Left lung (tissue), 10 donors: ENCODE measurements around the gene CNDP2. TPM values are rescaled to one million over a fixed set of nuclear protein-coding genes. Genes with fewer than 3 reads are reported as not detected.
"Not testable (repeated sequence)": the region's sequence is repeated elsewhere in the genome, so short reads cannot be mapped to it uniquely, and the experiment has no call there.

Experiments
- ATAC-seq: fragments of 200-7000 bp; cut with Tn5 transposase; one replicate; pipeline ENCODE4 v1.9.1; 2020; ENCODE audit warnings: moderate library complexity
- DNase-seq, 4 donors: peaks; one replicate each; pipeline ENCODE4 v3.0.0-alpha.2; 2013 to 2020
- H3K27ac ChIP-seq, 2 donors: fragments of 200-600 bp; sonication (generic) in 1 of 2; one replicate each; pipeline versions ENCODE4 v1.5.0 to v1.8.0; 2020 to 2021
- H3K27me3 ChIP-seq, 2 donors: fragments of 200-600 bp; sonication (generic) in 1 of 2; one replicate each; pipeline versions ENCODE4 v1.5.0 to v1.8.0; 2020 to 2021
- H3K36me3 ChIP-seq, 2 donors: fragments of 200-600 bp; sonication (generic) in 1 of 2; one replicate each; pipeline versions ENCODE4 v1.5.0 to v1.8.0; 2020 to 2021
- H3K4me1 ChIP-seq, 2 donors: fragments of 200-600 bp; one replicate each; pipeline ENCODE4 v1.8.0; 2021
- H3K4me3 ChIP-seq, 2 donors: fragments of 200-600 bp; sonication (generic) in 1 of 2; one replicate each; pipeline versions ENCODE4 v1.5.0 to v1.8.0; 2020 to 2021; ENCODE audit warnings: mild to moderate bottlenecking in 1 of 2
- H3K9me3 ChIP-seq, 2 donors: fragments of 200-600 bp; sonication (generic) in 1 of 2; one replicate each; pipeline versions ENCODE4 v1.5.0 to v1.8.0; 2020 to 2021
- intact Hi-C, 2 donors: fragments of 100-400 bp; cut with DNase I; formaldehyde crosslinking; loops; one replicate each; pipeline versions ENCODE4 v1.11.2 to v1.14.2; 2022
- polyA plus RNA-seq, 6 donors: library from polyadenylated mRNA; unstranded; fragments of 120-200 nt; gene quantifications; one replicate each; pipeline ENCODE4 v1.2.1, GENCODE V29; 2013; ENCODE audit not compliant: insufficient read length in 6 of 6
- total RNA-seq, 2 donors: library from RNA; stranded (reverse); fragmentation: NEBNext Ultra II Directional; extraction: Animal tissue kit (Norgen Biotek cat#: 25700); gene quantifications; one replicate each; pipeline ENCODE4 v1.2.1, GENCODE V29; 2021
- TF ChIP-seq, protein P1 (sequence below), 2 donors: fragments of 200-600 bp; sonication (generic) in 1 of 2; IDR thresholded peaks; one replicate each; pipeline versions ENCODE4 v1.5.0 to v1.8.0; 2021; ENCODE audit warnings: antibody characterized with exemption in 2 of 2
- donor health status: DM: no; HTN: yes; CAD: no.
- donor health status: DM: no; HTN: no; CAD: no.

CNDP2 gene
- total and polyA plus RNA-seq, 8 donors = 108 to 301 (median 129) TPM

DNA sequence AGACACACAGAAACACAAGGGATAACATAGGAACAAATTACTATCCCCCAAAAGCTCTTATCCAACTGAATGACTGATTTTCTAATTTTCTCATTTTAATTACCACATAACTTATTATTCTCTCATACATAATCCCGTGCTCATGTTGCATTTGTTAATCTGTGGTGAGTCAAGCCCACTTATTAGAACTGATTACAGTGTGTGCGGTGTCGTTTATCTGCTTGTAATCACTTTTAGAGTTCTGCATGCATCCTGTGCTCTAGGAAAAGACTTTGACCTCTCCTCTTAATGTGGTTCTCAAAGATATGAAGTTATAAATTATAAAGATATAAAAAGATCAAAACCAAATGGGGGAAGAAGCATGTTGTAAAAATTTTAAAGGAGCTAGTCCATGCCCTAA is 67.8 kb downstream of the CNDP2 start:
- ATAC-seq = no peak
- H3K36me3 ChIP-seq = no peaks in the 10 kb centered on the region
- DNase-seq = no peak
- peaks cover 0 to 6% of the 10 kb centered on the region in 2 donors for H3K9me3 ChIP-seq
- no peak overlapping the region for H3K27ac ChIP-seq
- intact Hi-C loops = no loop called here
- no peak overlapping the region for H3K4me3 ChIP-seq
- TF ChIP-seq, protein P1, sequence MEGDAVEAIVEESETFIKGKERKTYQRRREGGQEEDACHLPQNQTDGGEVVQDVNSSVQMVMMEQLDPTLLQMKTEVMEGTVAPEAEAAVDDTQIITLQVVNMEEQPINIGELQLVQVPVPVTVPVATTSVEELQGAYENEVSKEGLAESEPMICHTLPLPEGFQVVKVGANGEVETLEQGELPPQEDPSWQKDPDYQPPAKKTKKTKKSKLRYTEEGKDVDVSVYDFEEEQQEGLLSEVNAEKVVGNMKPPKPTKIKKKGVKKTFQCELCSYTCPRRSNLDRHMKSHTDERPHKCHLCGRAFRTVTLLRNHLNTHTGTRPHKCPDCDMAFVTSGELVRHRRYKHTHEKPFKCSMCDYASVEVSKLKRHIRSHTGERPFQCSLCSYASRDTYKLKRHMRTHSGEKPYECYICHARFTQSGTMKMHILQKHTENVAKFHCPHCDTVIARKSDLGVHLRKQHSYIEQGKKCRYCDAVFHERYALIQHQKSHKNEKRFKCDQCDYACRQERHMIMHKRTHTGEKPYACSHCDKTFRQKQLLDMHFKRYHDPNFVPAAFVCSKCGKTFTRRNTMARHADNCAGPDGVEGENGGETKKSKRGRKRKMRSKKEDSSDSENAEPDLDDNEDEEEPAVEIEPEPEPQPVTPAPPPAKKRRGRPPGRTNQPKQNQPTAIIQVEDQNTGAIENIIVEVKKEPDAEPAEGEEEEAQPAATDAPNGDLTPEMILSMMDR (IDR thresholded peaks at IDR 0.05) = no peak
- H3K27me3 ChIP-seq = no peaks in the 10 kb centered on the region
- peaks cover 0 to 8% of the 10 kb centered on the region in 2 donors for H3K4me1 ChIP-seq

DNA sequence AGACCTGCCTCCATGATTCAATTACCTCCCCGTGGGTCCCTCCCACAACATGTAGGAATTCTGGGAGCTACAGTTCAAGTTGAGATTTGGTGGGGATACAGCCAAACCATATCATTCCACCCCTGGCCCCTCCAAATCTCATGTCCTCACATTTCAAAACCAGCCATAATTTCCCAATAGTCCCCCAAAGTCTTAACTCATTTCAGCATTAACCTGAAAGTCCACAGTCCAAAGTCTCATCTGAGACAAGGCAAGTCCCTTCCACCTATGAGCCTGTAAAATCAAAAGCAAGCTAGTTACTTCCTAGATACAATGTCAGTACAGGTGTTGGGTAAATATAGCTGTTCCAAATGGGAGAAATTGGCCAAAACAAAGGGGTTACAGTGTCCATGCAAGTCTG is 69.0 kb downstream of the CNDP2 start:
- DNase-seq, H3K4me1 ChIP-seq, intact Hi-C loops, H3K9me3 ChIP-seq, H3K4me3 ChIP-seq, H3K36me3 ChIP-seq, H3K27ac ChIP-seq, ATAC-seq, H3K27me3 ChIP-seq: not testable (repeated sequence)

DNA sequence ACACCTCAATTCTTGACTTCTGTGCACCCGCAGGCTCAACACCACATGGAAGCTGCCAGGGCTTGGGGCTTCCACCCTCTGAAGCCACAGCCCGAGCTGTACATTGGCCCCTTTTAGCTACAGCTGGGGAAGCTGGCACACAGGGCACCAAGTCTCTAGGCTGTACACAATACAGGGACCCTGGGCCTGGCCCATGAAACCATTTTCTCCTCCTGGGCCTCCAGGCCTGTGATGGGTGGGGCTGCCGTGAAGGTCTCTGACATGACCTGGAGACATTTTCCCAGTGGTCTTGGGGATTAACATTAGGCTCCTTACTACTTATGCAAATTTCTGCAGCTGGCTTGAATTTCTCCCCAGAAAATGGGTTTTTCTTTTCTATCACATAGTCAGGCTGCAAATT is 69.8 kb downstream of the CNDP2 start:
- intact Hi-C loops = not testable (repeated sequence)

DNA sequence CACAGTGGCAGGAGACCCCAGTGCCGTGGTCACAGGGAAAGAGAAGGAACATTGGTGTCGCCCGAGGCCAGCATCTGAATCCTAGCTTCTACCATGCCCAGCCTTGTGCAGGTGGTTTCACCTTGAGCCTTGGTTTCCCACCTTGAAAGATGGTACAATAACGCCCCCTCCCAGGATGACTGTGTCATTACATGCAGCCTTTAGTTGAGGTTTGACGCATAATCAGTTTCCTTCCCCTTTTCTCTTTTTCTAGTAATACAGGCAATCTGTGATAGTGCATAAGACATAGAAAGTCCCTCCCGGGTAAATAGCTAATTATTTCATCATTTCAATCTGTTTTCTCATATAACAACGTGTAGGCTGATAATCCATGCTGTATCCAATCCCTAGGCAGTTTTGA is 71.7 kb downstream of the CNDP2 start:
- intact Hi-C loops = no loop called here
- Histone ChIP-seq H3K9me3 (peaks cover 0 to 6% of the 10 kb centered on the region in 2 donors), H3K36me3 (no peaks in the 10 kb centered on the region), H3K27me3 (no peaks in the 10 kb centered on the region), H3K27ac (no peak overlapping the region), H3K4me3 (no peak overlapping the region), H3K4me1 (peaks cover 0 to 8% of the 10 kb centered on the region in 2 donors)
- ATAC-seq = no peak
- TF ChIP-seq, protein P1 (IDR thresholded peaks at IDR 0.05) = peak in 1 of 2 donors; percentile 11
- no peak for DNase-seq

More for the DNA sequence above, 69.8 kb downstream of the CNDP2 start:
- not testable (repeated sequence) for H3K4me1 ChIP-seq, H3K9me3 ChIP-seq, DNase-seq, H3K4me3 ChIP-seq, H3K27ac ChIP-seq, H3K36me3 ChIP-seq, H3K27me3 ChIP-seq, ATAC-seq

DNA sequence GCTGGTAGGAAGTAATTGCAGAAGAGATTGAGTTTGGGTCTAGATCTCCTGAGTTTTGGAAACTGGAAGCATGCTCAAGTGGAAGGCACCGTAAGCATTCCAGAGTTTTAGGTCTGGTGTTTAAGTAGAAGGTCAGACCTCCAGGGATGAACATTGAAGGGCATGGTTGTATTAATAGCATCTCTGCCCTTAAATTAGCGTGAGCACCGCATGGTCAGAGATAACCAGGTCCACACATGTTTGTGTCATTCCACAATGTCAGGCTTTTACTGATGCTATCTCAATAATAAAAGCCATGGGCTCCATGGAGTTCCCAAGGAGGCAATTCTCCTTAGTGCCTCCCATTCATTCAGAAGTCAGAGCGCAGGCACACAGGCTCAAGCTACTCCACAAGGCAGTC is 73.2 kb downstream of the CNDP2 start:
- Histone ChIP-seq H3K4me3 (no peak overlapping the region), H3K36me3 (no peaks in the 10 kb centered on the region), H3K27ac (no peak overlapping the region), H3K27me3 (no peaks in the 10 kb centered on the region), H3K9me3 (peaks cover 0 to 6% of the 10 kb centered on the region in 2 donors), H3K4me1 (peaks cover 0 to 8% of the 10 kb centered on the region in 2 donors)
- DNase-seq (no peak), ATAC-seq (no peak)
- TF ChIP-seq, protein P1 (IDR thresholded peaks at IDR 0.05) = no peak
- intact Hi-C loops = no loop called here

DNA sequence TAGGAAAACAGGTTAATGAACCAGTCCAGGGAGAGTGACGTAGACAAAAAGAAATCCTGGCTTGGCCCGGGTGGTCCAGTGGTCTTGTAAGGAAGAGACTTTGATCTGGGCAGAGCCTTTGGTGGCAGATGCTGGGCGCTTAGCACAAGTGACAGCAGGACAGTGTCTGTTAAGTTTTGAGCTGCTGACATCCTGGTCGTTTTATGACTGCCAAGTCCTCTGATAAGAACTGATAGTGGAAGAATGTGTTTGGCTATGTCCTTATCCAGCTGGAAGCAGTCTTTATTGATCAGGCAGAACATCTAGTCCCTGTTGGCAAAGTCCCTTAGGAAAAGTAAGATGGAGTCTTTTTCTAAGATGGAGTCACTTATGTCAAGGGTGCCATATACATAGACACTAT is 74.1 kb downstream of the CNDP2 start:
- DNase-seq = no peak
- TF ChIP-seq, protein P1 (IDR thresholded peaks at IDR 0.05) = no peak
- intact Hi-C loops = no loop called here
- no peak for ATAC-seq
- peaks cover 0 to 6% of the 10 kb centered on the region in 2 donors for H3K9me3 ChIP-seq
- peaks cover 0 to 8% of the 10 kb centered on the region in 2 donors for H3K4me1 ChIP-seq
- H3K27ac ChIP-seq = no peak overlapping the region
- H3K27me3 ChIP-seq = no peaks in the 10 kb centered on the region
- H3K4me3 ChIP-seq = no peak overlapping the region
- H3K36me3 ChIP-seq = no peaks in the 10 kb centered on the region
